HG03039 (cell line): ENCODE data around the gene TARBP2.

Source experiments
- ATAC-seq: cut with Tn5 transposase; IDR thresholded peaks from one replicate; pipeline ENCODE4 v1.9.1; 2021; ENCODE audit warnings: mild to moderate bottlenecking, moderate library complexity; ENCODE audit not compliant: unreplicated experiment

TARBP2 gene

DNA sequence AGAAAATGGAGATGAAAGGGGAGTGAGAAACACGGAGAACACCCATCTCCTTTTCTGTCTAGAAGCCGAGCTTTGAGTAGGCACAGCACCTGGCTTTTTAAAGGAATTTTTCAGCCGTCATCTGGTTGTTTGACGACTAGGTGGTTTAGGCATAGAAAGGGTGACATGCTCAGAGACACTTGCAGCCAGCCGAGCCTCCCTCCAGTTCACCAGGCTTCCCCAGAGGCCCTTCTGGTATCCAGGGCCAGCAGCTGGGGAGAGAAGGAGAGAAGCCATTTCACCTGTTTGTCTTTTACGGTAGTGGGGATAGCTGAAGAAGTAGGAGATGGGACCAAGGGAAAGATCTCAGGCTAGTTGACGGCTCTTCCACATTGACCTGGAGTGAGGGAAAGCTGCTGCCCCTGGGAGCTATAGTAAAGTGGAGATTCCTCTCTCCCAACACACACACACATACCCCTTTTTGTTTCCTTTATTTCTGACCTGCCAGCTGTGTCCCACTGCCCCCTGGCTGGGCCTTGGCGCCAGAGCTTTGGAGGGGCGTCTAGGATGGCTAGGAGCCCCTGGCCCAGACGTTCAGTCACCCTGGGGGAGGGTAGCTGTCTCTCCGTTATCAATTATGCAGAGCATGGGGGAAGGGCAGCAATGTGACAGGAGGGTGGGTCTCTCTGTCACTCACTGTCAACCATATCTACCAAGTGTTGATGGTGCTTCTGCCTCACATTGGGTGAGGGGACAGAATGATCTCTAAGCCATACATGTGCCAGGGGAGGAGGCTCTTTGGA lies 7.3 kb upstream of the TARBP2 start:
- no peak for ATAC-seq

DNA sequence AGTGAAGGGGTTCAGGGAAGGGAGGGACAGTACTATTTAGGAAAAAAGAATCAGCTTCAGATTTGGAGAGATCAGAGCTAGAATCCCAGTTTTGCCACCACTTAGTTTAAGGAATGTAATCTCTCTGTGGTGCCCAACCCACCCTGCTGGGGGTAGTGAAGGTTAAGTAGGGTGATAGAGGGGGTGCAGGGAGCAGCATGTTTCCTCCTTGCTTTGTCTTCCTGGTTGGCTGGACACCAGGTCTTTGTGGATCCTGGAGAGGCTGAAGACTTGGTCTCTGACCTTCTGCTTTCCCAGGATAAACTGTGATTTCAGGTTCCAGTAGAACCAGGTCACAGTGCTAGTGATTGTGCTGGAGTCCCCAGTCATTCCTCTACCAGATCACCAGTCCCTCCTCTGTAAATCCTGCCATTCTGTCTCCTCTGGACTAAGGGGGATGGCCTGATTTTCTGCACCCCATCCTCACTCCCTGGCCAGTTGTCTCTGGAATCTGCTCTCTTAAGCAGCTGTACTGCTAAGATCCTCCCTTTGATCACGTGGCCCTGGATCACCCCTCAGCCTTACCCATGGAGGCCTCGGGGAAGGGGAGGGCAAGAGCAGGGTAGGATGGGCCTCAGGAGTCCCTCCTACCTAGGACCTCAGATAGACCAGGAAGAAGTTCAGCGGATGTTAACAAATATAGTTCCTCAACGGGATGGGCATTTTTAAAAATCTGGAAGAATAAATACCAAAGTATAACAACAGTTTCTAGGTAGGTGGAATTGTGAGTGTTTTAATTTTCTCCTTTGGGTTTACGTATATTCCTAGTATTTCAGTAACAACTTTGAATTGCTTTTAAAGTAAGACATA lies 5.0 kb upstream of the TARBP2 start:
- ATAC-seq = no peak

DNA sequence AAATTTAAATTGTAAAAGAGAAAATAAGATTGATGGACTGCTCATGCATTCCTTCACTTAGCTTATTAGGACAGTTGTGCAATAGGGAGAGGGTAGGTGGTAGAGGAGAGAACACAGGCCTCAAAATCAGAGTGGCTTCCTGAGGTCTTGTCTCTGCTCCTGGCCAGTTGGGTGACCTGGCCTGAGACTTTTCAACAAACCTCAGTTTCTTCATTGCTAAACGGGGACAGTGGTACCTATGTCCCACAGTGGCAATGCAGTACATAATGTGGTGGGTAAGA lies 4.4 kb upstream of the TARBP2 start:
- ATAC-seq = no peak

DNA sequence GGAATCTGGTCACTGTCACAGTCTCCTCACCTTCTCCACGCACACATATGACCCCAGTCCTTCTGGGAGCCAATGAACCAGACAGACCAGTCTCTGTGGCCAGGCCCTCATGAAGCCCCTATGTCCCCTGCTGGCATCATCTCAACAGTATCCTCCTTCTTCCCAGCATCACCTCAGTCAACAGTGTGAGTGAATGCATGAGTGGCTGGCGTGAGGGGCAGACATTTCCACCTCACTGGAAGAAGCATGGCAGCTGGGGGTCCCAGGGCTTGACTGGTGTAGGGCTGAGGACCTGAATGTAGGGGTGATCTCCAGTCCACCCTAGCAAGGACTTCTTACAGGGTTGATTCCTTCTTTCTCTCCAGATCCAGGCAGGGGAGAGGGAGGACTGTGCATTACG lies 3.6 kb upstream of the TARBP2 start:
- ATAC-seq = no peak

DNA sequence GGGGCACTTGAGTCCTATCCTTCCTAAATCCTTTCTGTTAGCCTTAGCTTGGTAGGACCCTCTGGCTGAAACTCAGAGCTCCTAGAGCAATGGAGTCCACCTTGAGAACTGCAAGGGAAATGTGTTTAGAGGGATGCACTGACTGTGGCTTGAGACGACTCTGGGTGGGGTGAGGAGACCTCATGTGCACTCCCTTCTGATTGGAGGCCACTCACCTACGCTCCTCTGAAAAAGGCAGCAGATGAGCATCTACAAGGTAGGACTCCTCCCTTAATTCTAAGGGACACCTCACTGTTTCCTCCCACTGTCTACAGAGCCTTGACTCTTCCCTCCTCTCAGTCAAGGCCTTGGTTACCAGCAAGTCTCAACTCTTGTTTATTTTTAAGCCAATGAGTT lies 2.9 kb upstream of the TARBP2 start:
- ATAC-seq = no peak

DNA sequence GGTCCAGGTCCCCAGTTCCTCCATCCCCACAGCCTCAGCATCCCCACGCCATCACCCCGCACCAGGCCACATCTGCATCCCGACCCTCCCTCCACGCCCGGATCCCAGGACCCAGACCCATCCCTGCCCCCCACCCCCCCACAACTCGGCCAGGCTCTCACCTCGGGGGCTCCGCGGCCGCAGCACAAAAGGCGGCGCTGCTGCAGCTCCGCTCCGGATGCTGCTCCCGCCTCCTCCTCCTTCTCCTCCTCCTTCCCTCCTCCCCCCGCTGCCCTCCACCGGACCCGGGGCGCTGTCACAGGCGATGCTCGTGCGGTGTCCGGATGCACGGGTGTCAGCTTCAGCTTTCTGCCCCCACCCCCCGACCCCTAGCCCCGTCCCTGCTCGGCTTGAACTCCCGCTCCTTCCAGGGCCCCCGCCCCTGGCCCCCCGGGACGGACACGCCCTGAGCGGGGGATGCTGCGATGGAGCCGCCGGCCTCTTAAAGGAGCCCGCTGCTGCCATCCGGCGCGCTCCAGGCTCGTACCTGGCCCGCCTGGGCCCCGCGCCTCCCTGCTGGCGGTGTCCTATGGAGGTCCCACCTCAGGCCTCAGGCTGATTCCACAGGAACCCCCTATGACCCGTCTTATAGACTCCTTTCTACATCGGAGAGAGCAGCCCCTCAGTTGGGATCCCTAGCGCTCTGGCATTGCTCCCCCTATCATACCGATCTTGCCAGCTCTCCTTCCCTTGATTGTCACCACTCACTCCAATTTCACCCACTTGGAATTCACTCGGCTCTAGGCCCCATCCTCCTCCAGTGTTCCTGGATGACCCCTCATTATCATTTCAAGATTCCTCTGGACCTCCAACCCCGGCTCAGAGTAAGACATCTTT lies 1.6 kb upstream of the TARBP2 start, which contains the start of gene MAP3K12:
Gene MAP3K12 (minus strand): TSS at position 193 of the 876 bp plus-strand sequence. CDS start 12,067 bp downstream, outside the sequence.
- no peak for ATAC-seq

DNA sequence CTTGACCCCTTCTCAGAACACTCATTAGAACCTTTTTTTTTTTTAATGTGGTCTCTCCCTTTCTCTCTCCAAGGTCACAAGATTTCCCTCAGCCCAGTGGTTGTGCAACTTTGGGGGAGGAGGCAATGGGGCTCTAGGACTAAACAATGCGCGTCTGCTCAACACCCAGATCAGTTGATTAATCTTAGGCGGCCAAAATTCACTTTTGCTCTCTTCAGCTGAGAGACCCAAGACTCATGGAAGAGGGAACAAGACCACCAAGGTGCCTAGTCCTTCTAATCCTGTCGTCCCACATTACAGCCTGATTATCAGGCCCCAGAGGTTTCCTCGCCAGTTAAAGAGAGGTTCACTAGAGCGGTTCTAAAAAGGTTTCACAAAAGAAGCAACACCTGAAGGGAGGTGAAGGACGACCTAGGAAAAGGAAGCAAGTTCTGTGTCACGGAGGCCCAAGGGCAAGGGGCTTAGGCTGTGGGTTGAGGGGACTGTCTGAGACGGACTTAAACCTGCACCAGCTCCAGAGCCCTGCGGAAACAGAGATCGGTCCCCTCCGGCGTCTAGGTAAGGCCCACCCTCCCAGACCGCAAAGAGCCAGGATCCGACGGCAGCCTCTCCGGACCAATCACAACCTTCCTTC lies 824 bp upstream of the TARBP2 start:
- no peak for ATAC-seq

DNA sequence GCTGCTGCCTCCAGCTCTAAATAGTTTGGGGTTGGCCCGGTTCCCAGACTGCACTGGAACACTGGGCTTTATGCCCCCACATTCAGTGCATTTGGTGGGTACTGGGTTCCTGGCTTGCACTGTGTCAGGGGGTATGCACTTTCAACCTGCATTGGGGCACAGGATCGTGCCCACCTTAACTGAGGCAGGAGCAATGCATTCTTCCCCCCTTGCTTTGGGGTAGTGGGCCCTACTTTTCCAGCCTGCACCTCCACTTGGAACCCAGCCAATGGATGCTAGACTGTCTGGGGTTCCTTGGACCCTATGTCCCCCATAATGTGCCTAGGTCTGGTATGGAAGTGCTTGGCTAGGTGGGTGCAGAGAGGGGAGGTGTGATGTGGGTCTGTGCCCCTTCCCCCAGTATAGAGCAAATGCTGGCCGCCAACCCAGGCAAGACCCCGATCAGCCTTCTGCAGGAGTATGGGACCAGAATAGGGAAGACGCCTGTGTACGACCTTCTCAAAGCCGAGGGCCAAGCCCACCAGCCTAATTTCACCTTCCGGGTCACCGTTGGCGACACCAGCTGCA lies 615 bp downstream of the TARBP2 start:
- no peak for ATAC-seq

DNA sequence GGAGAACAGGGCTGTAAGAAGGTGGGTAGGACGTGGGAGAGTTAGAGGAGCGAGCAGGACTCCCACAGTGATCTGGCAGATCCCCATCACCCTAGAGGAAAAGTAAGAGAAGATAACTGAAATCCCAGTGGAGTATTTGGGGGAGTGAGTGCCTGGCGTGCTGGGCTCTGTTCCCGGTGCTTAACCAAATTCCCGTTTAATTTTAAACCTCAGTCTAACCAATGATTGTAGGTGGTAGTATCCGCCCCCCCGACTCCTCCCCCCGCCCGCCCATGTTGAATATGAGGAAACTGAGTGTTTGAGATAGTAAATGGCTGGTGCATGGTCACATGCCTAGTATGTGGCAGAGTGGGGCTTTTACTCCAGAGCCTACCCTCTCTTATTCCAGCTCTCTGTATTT lies 1.2 kb downstream of the TARBP2 start:
- no peak for ATAC-seq

DNA sequence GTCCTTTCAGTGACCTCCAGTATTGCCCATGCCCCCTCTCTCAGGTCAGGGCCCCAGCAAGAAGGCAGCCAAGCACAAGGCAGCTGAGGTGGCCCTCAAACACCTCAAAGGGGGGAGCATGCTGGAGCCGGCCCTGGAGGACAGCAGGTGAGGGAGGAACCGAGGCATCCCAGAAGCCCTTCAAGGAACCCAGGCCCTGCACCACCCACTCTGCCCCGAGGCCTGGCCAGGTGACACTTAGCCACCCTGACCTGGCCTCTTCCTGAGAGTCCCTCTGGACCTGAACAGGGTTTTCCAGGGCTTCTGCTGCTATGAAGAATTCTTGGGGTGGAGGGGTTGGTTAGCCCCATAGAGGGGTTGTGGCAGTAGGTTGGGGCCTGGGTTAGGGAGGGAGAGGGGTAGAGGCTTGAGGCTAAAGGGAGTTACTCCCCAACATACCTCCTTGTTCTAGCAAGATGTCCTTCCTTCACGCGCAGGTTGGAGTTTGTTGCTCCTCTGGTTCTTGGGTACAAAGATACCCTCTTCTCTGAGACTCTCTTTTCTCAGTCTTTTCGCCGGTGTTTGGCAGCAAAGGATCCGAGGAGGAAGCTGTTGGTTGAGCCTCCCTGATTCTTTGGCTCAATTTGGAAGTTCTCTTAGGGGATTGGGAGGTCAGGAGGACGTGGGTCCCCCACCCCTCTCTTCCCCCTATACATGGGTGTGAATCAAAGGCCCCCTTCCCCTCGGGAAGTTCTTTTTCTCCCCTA lies 2.1 kb downstream of the TARBP2 start:
- ATAC-seq = no peak

DNA sequence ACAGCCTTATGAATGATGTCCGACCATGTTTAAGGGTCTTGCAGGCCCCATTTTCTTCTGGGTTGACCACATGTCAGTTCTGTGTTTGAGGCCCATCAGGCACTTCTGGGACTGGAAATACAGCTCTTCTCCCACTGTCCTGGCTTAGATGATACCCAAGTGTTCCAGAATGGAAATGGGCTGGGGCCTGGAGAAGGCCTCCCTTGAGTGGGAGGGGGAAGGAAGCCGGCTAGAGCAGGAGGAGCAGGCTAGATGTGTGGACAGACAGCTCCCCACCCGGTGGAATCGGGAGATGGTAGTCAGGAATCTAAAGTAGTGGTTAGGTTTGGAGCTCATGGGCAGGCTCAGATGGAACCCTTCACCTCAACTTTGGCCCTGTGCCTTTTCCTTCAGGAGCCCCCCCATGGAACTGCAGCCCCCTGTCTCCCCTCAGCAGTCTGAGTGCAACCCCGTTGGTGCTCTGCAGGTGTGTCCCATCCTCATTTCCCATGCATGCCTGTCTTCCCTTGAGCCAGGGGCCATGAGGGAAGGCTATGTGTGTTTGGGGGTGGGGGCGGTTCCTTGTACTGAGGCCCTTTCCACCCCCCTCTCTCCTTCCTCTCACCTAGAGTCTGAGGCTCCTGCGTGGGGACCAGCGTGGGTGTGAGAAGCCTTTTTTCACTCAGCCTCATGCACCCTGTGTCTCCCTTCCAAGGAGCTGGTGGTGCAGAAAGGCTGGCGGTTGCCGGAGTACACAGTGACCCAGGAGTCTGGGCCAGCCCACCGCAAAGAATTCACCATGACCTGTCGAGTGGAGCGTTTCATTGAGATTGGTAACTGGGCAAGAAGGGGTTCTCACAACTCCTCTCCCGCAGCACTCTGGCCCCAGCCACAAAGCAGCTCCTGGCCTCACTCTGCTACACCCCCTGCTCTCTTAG lies 3.2 kb downstream of the TARBP2 start:
- ATAC-seq = no peak

DNA sequence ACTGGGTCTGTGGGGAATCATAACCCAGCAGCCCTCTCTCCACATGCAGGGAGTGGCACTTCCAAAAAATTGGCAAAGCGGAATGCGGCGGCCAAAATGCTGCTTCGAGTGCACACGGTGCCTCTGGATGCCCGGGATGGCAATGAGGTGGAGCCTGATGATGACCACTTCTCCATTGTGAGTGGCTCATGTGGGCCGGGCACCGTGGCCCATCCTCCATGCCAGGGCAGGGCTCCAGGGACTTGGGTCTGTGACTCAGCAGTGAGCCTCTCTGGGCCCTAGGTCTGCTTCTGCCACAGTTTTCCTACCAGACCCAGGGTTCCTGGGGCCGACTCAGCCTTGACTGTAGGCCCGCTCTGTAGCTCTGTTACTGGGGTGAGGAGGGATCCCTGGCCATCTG lies 4.0 kb downstream of the TARBP2 start:
- no peak for ATAC-seq

DNA sequence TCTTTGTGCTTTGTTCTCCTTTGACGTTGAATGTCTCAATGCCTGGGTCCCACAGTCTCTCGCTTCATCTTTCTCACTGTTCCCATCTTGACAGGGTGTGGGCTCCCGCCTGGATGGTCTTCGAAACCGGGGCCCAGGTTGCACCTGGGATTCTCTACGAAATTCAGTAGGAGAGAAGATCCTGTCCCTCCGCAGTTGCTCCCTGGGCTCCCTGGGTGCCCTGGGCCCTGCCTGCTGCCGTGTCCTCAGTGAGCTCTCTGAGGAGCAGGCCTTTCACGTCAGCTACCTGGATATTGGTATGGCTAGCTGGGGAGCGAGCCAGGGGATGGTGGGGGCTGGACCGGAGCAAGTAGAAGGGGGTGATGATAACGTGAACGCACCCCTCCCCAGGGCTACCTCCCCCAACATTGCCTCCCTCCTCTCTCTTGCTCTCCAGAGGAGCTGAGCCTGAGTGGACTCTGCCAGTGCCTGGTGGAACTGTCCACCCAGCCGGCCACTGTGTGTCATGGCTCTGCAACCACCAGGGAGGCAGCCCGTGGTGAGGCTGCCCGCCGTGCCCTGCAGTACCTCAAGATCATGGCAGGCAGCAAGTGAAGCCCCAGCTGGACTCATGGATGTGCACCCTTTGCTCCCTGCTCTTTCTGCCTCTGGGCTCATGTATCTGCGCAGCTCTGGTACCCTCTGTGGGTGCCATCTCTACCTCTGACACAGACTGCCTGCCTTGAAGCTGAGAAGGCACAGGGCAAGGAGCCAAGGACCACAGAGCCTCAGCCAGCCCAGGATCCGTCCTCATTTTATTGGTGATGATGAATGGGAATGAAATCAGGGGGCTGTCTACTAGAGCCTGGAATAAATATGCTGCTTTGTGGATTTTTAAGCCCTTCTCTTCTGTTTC lies 4.7 kb downstream of the TARBP2 start:
- no peak for ATAC-seq

DNA sequence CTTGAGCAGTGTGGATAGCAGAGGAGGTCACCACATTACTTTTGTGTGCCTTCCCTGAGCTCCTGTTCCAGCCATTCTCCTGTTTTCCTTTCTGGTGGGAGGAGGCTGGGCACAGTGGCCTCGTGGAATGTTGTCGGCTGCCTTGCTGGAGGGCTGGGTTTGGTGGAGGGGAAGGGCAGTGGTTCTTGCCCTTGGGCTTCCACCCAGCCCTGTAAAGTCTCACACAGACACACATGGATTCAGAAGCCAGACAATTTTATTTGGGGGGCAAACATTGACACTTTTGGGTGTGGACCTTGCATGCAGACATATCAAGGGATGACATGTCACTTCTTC lies 5.3 kb downstream of the TARBP2 start:
- no peak for ATAC-seq

DNA sequence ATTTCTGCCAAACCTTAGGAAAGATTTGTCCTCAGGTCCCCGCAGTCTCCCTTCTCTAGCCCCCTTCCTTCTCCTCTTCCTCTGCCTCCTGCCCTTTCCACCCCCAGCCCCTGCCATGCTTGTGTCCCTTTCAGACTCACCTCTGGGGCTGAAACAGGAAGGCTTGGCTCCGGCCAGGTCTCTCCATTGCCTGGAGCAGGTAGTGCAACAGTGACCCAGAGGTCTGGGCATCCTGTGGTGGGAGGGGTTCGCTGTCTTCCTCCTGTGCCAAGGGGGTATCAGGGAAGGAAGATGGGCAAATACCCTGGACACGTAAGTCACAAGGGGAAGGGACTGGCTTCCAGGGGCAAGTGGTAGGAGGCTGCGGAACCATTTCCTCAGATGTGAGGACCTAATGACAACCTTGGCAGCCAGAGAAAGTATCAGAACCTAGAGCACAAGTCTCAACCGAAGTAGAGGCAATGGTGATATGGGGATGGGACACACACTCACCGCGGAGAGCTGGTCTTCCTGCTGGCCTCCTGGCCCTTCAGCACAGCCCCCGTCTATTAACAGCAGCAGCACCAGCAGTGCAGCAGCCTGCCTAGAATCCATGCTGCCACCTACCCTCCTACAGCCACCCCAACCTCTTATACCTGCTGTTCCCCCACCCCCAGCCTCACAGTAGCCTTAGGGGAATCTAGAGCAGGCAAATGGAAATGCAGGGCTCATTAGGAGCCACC lies 6.0 kb downstream of the TARBP2 start, which contains the start of gene NPFF:
Gene NPFF (minus strand): TSS at position 604 of the 722 bp plus-strand sequence. CDS start 10 bp downstream, at position 594.
- ATAC-seq = no peak

DNA sequence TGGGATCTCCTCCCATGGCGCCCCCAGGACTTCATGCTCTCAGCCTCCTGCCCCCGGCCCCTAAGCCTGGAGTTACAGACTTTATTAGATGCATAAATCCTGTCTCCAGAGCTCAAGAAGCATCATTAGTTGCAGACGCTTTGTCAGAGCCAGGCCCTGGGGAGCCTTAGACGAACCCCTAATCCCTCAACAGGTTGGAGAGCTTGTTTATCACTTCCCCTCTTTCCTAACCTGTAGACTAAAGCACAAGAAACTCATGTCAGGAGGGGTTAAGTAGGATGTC lies 6.5 kb downstream of the TARBP2 start:
- ATAC-seq = no peak

DNA sequence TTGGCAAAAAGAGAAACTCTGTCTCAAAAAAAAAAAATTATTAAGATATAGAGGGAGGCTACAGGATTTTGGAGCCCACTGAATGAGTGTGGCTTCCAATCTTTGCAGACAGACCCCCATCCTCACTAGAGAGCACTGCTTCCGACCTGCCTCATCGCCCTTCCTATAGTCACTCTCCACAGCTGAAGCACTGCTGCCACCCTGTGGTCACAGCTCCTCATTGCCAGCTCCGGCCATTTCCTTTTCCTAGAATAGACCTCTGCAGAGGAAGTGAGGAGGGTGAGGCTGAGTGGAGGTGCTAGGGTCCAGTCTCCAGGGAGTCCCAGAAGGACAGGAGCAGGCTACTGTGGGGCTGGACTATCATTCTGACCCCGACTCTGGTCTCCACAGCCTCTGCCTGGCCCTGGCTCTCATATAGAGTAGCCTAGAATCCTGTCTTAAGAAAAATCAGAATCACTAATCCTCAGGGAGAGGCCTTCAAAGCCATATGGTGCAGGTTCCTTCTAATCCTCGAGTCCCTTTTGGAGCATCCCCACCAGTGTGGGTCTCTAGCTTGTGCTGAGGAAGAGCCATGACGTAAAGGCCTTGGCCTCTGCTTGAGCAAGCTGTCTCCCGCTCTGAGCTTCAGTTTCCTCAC lies 7.6 kb downstream of the TARBP2 start:
- no peak for ATAC-seq
